ACC112 (cell line): Measurements from ENCODE around the gene GPR161.
"Not testable (repeated sequence)": the region's sequence is repeated elsewhere in the genome, so short reads cannot be mapped to it uniquely, and the experiment has no call there.

Experiments
- H2AFZ ChIP-seq: fragments of 200-600 bp; sonication (generic); one replicate; pipeline ENCODE4 v1.6.0; 2017; ENCODE audit warnings: antibody characterized with exemption, low read length; ENCODE audit not compliant: unreplicated experiment
- H3K27ac ChIP-seq: fragments of 200-600 bp; sonication (generic); 2 replicates; pipeline ENCODE4 v1.5.1; 2014; ENCODE audit warnings: low read depth, mild to moderate bottlenecking, antibody characterized with exemption, low read length, moderate library complexity
- H3K27me3 ChIP-seq: fragments of 200-600 bp; sonication (generic); 2 replicates; pipeline ENCODE4 v1.6.1; 2014; ENCODE audit warnings: mild to moderate bottlenecking, antibody characterized with exemption, low read length, moderate library complexity, mixed read lengths; ENCODE audit not compliant: insufficient read depth
- H3K36me3 ChIP-seq: fragments of 200-600 bp; sonication (generic); 2 replicates; pipeline ENCODE4 v1.6.1; 2016; ENCODE audit warnings: mild to moderate bottlenecking, antibody characterized with exemption, low read length, moderate library complexity, mixed read lengths; ENCODE audit not compliant: insufficient read depth
- H3K4me1 ChIP-seq: fragments of 200-600 bp; sonication (generic); one replicate; pipeline ENCODE4 v1.6.1; 2016; ENCODE audit warnings: low read length, mixed read lengths; ENCODE audit not compliant: insufficient read depth, unreplicated experiment, control insufficient read depth
- H3K4me3 ChIP-seq: fragments of 200-600 bp; sonication (generic); 2 replicates; pipeline ENCODE4 v1.5.1; 2014; ENCODE audit warnings: mild to moderate bottlenecking, low read depth, low read length
- H3K79me2 ChIP-seq: fragments of 200-600 bp; sonication (generic); one replicate; pipeline ENCODE4 v1.6.0; 2016; ENCODE audit warnings: low read length; ENCODE audit not compliant: control insufficient read depth, unreplicated experiment, insufficient read depth

Gene GPR161, protein sequence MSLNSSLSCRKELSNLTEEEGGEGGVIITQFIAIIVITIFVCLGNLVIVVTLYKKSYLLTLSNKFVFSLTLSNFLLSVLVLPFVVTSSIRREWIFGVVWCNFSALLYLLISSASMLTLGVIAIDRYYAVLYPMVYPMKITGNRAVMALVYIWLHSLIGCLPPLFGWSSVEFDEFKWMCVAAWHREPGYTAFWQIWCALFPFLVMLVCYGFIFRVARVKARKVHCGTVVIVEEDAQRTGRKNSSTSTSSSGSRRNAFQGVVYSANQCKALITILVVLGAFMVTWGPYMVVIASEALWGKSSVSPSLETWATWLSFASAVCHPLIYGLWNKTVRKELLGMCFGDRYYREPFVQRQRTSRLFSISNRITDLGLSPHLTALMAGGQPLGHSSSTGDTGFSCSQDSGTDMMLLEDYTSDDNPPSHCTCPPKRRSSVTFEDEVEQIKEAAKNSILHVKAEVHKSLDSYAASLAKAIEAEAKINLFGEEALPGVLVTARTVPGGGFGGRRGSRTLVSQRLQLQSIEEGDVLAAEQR

DNA sequence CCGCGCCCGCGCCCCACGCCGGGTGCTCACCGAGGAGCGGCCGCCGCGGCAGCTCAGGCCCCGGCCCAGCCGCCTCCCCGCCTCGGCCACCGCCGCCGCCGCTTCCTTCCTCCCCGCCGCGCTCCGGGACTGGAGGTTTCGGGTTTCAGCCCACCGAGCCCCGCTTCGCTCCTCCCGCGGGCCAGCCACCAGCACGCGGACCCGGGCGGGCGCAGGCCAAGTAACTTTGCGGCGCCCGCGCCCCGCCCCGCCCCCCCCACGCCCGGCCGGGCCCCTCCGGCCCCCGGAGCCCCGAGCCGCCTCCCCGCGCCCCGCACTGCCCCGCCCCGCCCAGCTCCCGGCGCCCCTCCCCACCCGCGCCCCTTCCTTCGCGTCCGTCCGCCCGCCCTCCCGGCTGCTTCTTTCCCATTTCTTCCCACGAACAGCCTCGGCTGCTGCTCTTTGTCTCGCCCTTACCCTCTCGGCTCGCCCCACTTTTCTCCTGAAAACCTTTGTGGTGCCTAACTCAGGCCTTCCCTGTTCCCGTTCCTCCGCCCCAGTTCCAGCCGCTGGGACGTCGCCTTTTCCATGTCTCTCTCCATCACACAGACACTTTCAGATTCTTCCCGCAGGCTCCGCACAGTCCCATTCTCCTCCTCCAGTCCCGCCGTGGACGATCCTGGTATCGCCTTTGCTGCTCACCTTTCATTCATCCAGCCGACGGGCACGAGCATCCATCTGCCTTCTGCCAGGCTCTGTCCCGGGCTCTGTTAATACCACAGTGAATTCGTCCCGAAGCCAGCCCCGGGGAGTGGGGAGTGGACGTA is at the start of gene GPR161:
GPR161 (minus strand) TSS at position 222 of the 806 bp plus-strand sequence. CDS start 32,080 bp downstream, outside the sequence.
- Histone ChIP-seq H3K27me3 (no peaks in the 10 kb centered on the region), H3K4me1 (peaks cover 13% of the 10 kb centered on the region), H3K36me3 (no peaks in the 10 kb centered on the region), H3K4me3 (peak within 1 kb of the TSS; percentile 77), H3K79me2 (peaks cover 6% of the 10 kb centered on the region), H3K27ac (no peak within 1 kb of the TSS), H2AFZ (peak within 1 kb of the TSS; percentile 84)

DNA sequence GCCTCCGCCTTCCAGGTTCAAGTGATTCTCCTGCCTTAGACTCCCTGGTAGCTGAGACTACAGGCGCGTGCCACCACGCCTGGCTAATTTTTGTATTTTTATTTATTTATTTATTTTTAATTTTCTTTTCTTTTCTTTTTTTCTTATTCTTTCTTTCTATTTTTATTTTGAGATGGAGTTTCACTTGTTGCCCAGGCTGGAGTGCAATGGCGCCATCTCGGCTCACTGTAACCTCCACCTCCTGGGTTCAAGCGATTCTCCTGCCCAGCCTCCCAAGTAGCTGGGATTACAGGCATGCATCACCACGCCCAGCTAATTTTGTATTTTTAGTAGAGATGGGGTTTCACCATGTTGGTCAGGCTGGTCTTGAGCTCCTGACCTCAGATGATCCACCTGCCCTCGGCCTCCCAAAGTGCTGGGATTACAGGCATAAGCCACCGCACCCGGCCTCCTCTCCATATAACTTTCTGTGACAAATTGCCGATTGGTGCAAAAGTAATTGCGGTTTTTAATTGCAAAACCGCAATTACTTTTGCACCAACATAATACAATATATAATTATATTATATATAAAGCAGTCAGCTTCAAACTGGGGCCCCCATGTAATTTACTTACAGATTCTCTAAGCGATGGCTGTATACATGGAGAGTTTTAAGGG is 44.5 kb upstream of the GPR161 start:
- H3K4me3 ChIP-seq, H2AFZ ChIP-seq, H3K27ac ChIP-seq, H3K4me1 ChIP-seq, H3K27me3 ChIP-seq: not testable (repeated sequence)
- Histone ChIP-seq H3K79me2 (peaks cover 44% of the 10 kb centered on the region), H3K36me3 (peaks cover 10% of the 10 kb centered on the region; the same call in 1 of the 2 replicates)

DNA sequence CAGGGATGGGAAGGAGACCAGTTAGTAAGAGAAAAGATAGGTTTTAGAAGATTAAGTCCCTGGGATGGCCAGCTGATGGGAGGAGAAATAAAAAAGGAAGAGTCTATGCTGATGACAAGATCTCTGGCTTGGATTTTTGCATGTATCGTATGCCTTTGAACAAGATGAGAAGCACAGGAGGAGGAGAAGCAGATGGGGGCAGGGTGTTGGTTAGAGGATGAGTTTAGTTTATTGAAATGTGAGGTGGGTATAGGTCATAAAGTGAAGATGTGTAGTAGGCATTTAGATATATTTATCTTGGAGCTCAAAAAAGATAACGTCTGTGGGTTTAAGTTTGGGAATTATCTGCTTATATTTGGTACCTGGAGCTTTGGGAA is 43.4 kb upstream of the GPR161 start:
- peak overlapping the region; percentile 82 for H3K27ac ChIP-seq
- peaks cover 41% of the 10 kb centered on the region for H3K79me2 ChIP-seq
- H2AFZ ChIP-seq = peak overlapping the region; percentile 66
- no peaks in the 10 kb centered on the region for H3K27me3 ChIP-seq
- peaks cover 10% of the 10 kb centered on the region; the same call in 1 of the 2 replicates for H3K36me3 ChIP-seq
- H3K4me1 ChIP-seq = peaks cover 10% of the 10 kb centered on the region
- H3K4me3 ChIP-seq = peak overlapping the region; percentile 87

DNA sequence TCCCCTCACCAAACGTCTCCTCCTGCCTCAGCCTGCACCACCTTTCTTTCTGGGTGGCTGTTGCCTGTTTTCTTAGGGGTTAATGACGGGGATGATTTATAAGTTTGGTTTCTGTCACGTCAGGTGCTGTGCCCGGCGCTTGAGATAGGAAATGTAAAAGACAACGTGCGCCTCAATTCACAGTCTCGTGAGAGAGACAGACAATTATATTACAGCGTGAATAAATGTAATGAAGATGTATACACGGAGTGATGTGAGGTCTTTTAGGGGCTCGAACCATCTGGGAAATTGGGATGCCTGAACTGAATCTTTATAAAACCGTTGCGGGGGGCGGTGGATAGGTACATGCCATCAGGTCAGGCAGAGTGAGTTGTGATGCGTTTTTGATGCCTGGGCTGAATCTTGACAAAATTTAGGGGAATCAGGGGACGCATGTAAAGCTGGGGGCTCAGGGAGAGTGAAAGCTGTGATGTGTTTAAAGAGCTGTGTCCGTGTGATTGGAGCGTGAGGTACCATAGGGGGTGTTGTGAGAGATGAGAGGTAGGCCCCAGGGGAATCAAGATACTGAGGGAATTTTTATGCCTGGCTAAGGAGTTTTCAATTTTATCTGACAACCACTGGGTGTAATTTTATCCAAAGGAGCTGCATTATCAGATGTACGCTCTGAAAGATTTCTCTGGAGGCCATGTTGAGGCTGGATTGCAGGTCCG is 42.9 kb upstream of the GPR161 start:
- peak overlapping the region; percentile 66 for H2AFZ ChIP-seq
- peak overlapping the region; percentile 87 for H3K4me3 ChIP-seq
- H3K79me2 ChIP-seq = peaks cover 36% of the 10 kb centered on the region
- H3K36me3 ChIP-seq = peaks cover 5% of the 10 kb centered on the region; the same call in 1 of the 2 replicates
- peaks cover 10% of the 10 kb centered on the region for H3K4me1 ChIP-seq
- peak overlapping the region; percentile 82 for H3K27ac ChIP-seq
- H3K27me3 ChIP-seq = no peaks in the 10 kb centered on the region

DNA sequence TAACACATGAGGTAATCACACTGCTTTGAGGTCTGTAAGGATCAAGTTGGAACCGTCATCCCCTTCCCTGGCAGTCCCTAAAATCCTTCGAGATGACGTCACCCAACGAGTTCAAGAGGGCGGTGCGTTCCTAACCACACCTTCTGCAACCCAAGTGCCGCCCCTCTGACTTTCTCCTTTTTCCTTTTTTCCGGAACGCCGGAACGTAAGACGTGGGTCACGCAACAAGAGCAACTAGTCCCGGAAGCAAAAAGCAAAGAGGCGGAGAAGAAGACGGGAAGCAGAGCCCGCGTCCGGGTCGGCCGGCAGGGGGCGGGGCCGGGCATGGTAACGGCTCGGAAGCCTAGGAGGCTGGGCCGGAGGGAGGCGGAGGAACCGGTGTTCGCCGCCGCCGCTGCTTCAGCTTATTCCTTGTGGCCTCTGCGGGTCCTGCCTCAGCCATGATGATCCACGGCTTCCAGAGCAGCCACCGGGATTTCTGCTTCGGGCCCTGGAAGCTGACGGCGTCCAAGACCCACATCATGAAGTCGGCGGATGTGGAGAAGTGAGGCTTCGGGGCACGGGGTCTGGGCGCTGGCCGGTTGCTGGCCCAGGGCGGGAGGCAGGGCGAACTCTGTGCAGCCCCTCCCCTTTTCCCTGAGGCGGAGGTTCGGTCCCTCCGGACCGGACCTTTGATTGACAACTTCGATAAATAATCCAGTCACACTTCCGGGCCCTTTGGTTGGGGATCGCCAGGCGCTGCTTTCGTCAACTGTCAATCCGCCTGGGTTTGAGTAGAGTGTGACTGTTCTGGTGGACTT is 42.1 kb upstream of the GPR161 start, which contains the start of gene TIPRL:
TIPRL (plus strand) TSS at position 325 of the 800 bp plus-strand sequence; CDS start at position 441, 116 bp downstream.
- Histone ChIP-seq H3K36me3 (peaks cover 3% of the 10 kb centered on the region; the same call in 1 of the 2 replicates), H3K27me3 (no peaks in the 10 kb centered on the region), H2AFZ (peak within 1 kb of the TSS; percentile 71), H3K4me3 (peak within 1 kb of the TSS; percentile 87), H3K27ac (peak within 1 kb of the TSS; percentile 82), H3K79me2 (peaks cover 31% of the 10 kb centered on the region), H3K4me1 (peaks cover 10% of the 10 kb centered on the region)

DNA sequence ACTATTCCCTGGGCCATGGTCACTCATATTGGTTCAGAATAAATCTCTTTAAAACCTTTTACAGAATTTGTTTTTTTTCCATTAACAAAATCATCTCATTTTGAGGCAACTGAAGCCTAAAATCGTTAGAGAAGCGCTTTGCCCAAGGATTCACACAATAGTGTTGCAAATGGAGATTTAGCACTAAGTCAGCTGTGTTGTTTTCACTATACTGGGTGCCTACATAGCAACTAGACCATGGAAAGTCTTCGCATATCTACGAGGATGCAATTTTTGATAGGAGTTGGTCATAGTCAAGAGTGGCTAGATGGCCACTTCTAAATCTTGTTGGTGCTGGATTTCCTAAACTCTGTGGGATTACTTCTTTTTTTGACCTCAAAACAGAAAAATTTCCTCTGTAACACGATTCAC is 41.5 kb upstream of the GPR161 start:
- peaks cover 10% of the 10 kb centered on the region for H3K4me1 ChIP-seq
- no peaks in the 10 kb centered on the region for H3K36me3 ChIP-seq
- H3K4me3 ChIP-seq = peak overlapping the region; percentile 87
- H2AFZ ChIP-seq = peak overlapping the region; percentile 71
- peak overlapping the region; percentile 82 for H3K27ac ChIP-seq
- peaks cover 28% of the 10 kb centered on the region for H3K79me2 ChIP-seq
- no peaks in the 10 kb centered on the region for H3K27me3 ChIP-seq

DNA sequence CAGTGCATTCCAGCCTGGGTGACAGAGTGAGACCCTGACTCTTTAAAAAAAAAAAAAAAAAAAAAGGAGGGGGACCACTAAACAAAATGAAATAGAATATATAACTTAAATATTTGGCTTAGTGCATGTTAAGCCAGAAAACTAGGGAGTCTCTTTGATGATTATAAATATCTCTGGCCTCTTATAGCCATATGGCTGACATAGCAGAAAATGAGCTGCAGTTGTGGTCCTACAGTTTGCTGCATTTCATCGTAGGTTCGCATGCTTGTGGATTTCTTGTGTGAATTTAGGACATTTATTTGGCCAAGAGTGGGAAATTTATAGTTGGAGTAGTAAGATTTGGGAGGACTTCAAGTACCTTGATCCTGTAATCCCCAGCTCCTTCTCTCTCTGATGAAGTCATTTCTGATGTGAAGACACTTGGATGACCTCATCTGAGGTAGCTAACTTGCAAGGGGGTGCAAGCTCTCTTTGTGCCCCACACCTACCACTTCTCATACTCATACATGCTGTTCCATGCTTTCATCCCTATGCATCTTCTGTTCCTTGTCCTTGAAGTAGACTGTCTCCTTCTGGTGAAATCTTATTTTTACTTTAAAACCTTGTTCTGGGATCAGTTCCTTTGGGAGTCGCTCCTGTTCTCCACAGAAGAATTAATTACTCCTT is 35.7 kb upstream of the GPR161 start:
- Histone ChIP-seq H3K27me3 (no peaks in the 10 kb centered on the region), H3K79me2 (no peaks in the 10 kb centered on the region), H3K27ac (no peak overlapping the region), H3K36me3 (no peaks in the 10 kb centered on the region), H2AFZ (no peak overlapping the region), H3K4me3 (no peak overlapping the region), H3K4me1 (no peaks in the 10 kb centered on the region)

DNA sequence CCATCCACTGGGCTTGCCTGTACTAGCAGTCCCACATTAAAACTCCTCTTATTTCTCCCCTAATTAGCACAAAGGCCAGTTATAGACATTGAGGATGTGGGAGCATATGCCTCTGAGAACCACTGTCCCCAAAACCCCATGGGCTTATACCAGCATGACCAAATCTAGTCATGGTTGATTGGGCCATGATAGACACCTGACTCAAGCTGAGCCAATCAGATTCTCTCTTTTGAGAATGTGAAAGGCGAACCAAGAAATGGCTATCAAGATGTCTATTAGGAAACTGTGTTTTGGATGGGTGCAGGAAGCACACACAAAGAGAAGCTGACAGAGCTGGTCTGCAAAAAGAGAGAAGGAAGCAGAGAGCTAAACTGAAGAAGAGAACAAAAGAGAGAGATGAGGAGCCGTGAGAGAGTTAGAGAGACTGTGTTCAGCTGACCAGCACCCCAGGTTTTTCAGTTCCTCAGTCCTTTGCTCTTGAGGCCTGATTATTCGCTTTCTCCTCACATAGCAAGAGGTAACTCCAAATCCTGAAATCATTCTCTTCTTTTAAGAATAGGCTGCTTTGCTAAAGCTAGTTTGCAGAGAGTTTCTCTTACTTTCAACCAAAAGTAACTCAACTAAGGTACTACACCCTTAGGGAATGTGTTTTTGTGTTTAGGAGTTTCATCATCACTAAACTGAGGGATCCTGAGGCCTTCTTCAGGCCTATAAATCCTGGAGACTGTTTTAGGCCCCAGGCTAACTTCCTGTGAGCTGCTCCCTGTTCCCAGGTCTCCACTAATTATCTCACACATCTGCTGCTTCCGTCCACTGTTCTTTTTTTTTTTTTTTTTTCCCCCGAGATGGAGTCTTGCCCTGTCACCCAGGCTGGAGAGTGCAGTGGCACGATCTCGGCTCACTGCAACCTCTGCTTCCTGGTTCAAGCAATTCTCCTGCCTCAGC is 34.1 kb upstream of the GPR161 start:
- Histone ChIP-seq H3K36me3 (no peaks in the 10 kb centered on the region), H3K4me3 (no peak overlapping the region), H2AFZ (peak overlapping the region; percentile 65), H3K4me1 (no peaks in the 10 kb centered on the region), H3K27me3 (no peaks in the 10 kb centered on the region), H3K27ac (no peak overlapping the region), H3K79me2 (no peaks in the 10 kb centered on the region)
